Measurements from ENCODE around the gene UFSP2. TPM values are rescaled to one million over a fixed set of nuclear protein-coding genes. Genes with fewer than 3 reads are reported as not detected.
A peak's percentile ranks its signal among the peaks of the same experiment; 100 is the strongest.

UFSP2 gene
- total RNA-seq, 1 donor = 43.4 TPM

GRCh38 chr4:185471235-185472102, 45.7 kb upstream of the UFSP2 start, which contains the start of gene CCDC110:
Gene CCDC110 (minus strand): TSS chr4:185471733. CDS start chr4:185471683, 50 bp downstream.
- H3K4me1 ChIP-seq (ENCODE audit: insufficient read depth, low read length) = peaks cover 18% of the 10 kb centered on the region
- peak; percentile 99 for DNase-seq (ENCODE audit: insufficient read length, low spot score, missing footprints)

GRCh38 chr4:185470501-185471195, 44.9 kb upstream of the UFSP2 start:
- peak; percentile 91 for DNase-seq (ENCODE audit: insufficient read length, low spot score, missing footprints)
- Histone ChIP-seq H3K4me1 (ENCODE audit: insufficient read depth, low read length) (peaks cover 21% of the 10 kb centered on the region), H3K4me2 (ENCODE audit: insufficient read depth, low read length) (peak overlapping the region; percentile 89), H3K36me3 (ENCODE audit: insufficient read depth, low read length) (no peaks in the 10 kb centered on the region), H3K9me3 (ENCODE audit: low read depth, low read length) (no peaks in the 10 kb centered on the region), H4K20me1 (ENCODE audit: insufficient read depth, low read length) (no peaks in the 10 kb centered on the region), H2AFZ (ENCODE audit: low read length) (peak overlapping the region; percentile 76), H3K27me3 (ENCODE audit: insufficient read depth, low read length) (peaks cover 12% of the 10 kb centered on the region), H3K4me3 (ENCODE audit: insufficient read depth, low read length) (peak overlapping the region; percentile 79), H3K79me2 (ENCODE audit: insufficient read depth, low read length) (no peaks in the 10 kb centered on the region), H3K27ac (ENCODE audit: low read depth, low read length) (peak overlapping the region; percentile 58)
- TF ChIP-seq CTCF (IDR thresholded peaks at IDR 0.05; ENCODE audit: extremely low read depth, low read depth, low read length) = no peak

More at GRCh38 chr4:185471235-185472102, 45.7 kb upstream of the UFSP2 start, which contains the start of gene CCDC110:
- H3K4me2 ChIP-seq (ENCODE audit: insufficient read depth, low read length) = peak within 1 kb of the TSS; percentile 90
- no peaks in the 10 kb centered on the region for H3K9me3 ChIP-seq (ENCODE audit: low read depth, low read length)
- H3K27ac ChIP-seq (ENCODE audit: low read depth, low read length) = peak within 1 kb of the TSS; percentile 58
- peak within 1 kb of the TSS; percentile 85 for H3K4me3 ChIP-seq (ENCODE audit: insufficient read depth, low read length)
- no peaks in the 10 kb centered on the region for H3K79me2 ChIP-seq (ENCODE audit: insufficient read depth, low read length)
- peak; percentile 30 for TF ChIP-seq CTCF (IDR thresholded peaks at IDR 0.05; ENCODE audit: extremely low read depth, low read depth, low read length)
- H3K27me3 ChIP-seq (ENCODE audit: insufficient read depth, low read length) = peaks cover 12% of the 10 kb centered on the region
- H4K20me1 ChIP-seq (ENCODE audit: insufficient read depth, low read length) = no peaks in the 10 kb centered on the region
- H3K36me3 ChIP-seq (ENCODE audit: insufficient read depth, low read length) = no peaks in the 10 kb centered on the region
- peak within 1 kb of the TSS; percentile 83 for H2AFZ ChIP-seq (ENCODE audit: low read length)

GRCh38 chr4:185469580-185470154, 43.9 kb upstream of the UFSP2 start:
- no peaks in the 10 kb centered on the region for H4K20me1 ChIP-seq (ENCODE audit: insufficient read depth, low read length)
- H3K4me2 ChIP-seq (ENCODE audit: insufficient read depth, low read length) = peak overlapping the region; percentile 89
- H3K4me1 ChIP-seq (ENCODE audit: insufficient read depth, low read length) = peaks cover 29% of the 10 kb centered on the region
- peaks cover 12% of the 10 kb centered on the region for H3K27me3 ChIP-seq (ENCODE audit: insufficient read depth, low read length)
- H3K27ac ChIP-seq (ENCODE audit: low read depth, low read length) = no peak overlapping the region
- no peak for DNase-seq (ENCODE audit: insufficient read length, low spot score, missing footprints)
- no peak overlapping the region for H3K4me3 ChIP-seq (ENCODE audit: insufficient read depth, low read length)
- no peaks in the 10 kb centered on the region for H3K9me3 ChIP-seq (ENCODE audit: low read depth, low read length)
- no peak overlapping the region for H2AFZ ChIP-seq (ENCODE audit: low read length)
- no peaks in the 10 kb centered on the region for H3K36me3 ChIP-seq (ENCODE audit: insufficient read depth, low read length)
- H3K79me2 ChIP-seq (ENCODE audit: insufficient read depth, low read length) = no peaks in the 10 kb centered on the region
- no peak for TF ChIP-seq CTCF (IDR thresholded peaks at IDR 0.05; ENCODE audit: extremely low read depth, low read depth, low read length)

All from osteoblast (primary cell).